GM20431 (cell line): ENCODE data around the gene CLHC1.
"Not testable (repeated sequence)": the region's sequence is repeated elsewhere in the genome, so short reads cannot be mapped to it uniquely, and the experiment has no call there.

Source experiments
- in situ Hi-C: fragments of 300-500 bp; cut with MseI, MboI; formaldehyde crosslinking; loops from one replicate; pipeline ENCODE4 v1.15.0; 2020; ENCODE audit warnings: low sequenced_read_pairs; ENCODE audit not compliant: unreplicated experiment

The CLHC1 gene

DNA sequence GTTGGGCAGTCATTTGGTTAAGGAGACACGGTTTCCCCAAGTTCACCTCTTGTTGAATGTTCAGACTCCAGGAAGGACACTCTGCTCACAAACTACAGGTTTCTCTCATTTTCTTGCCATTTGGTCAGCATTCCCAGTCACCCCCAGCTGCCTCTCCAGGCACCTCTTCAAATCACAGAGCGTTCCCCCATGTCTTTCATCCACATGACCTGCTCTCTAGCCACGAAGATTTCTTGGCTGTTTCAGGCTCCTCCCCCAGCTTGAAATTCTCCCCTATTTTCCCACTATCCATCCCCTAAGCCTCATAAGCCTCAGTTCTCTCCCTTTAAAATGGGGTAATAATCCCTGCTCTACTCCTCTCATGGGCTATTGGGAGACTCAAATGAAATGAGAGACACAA lies 92.8 kb downstream of the CLHC1 start:
- in situ Hi-C loops, result no loop called here

DNA sequence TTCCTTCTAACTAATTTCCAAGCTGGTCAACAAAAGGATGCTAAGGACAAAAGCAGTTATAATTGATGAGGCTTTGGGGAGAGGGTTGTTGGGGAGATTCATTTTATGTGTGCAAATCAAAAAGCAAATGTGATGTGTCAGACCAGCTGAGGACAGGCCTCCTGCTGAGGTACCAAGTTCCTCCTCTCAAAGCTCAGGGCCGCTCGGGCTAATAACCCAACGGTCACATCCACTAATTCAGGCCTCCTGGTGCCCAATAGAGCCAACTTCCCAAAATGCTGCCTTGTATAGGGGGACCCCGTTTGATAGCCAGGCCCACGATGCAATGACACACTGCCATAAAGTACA lies 93.2 kb downstream of the CLHC1 start:
- in situ Hi-C loops, result no loop called here

DNA sequence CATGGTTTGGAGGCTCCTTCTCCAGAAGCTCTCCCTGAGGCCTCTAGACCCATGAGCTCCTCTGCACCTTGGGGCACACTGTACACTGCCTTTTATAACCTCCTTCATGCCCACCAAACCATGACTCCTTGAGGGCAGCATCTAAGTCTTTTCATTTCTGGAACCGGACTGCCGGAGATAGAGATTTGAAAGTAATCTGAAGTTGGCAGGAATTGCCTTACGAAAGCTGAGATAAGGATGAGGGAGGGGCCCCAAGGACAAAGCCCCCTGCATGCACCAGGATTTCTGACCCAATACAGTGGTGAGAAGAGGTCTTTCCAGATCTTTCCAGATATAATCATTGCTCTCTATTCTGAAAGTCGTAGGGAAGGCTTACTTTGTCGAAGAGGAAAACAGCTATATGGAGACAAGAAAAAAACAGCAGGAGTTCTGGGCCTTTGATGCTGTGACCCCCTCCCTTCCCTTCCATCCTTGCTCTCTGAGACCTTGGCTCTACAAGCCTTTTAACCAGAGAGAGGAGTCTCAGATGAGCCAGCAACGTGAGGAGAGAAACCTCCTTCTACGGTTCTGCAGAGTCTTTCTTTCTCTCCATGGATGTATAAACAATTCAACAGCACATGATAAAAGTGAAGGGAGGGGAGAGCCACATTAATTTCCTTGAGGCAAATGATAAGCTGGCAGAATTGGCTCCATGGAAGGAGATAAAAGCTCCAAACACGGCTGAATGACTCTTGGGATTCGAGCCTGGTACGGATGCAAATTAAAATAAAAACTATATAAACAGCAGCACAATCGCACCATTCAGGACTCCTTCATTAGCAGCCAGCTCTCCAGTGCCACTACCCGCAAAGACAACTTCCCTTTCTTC lies 93.8 kb downstream of the CLHC1 start:
- in situ Hi-C loops, result no loop called here

- in situ Hi-C loops, result no loop called here
These were observed 94.8 kb downstream of the CLHC1 start for GRCh38 chr2:55137024-55137958.

- in situ Hi-C loops, result no loop called here
These were observed 96.0 kb downstream of the CLHC1 start for GRCh38 chr2:55136138-55136541.

- in situ Hi-C loops, result no loop called here
These were observed 96.6 kb downstream of the CLHC1 start for GRCh38 chr2:55135491-55135890.

DNA sequence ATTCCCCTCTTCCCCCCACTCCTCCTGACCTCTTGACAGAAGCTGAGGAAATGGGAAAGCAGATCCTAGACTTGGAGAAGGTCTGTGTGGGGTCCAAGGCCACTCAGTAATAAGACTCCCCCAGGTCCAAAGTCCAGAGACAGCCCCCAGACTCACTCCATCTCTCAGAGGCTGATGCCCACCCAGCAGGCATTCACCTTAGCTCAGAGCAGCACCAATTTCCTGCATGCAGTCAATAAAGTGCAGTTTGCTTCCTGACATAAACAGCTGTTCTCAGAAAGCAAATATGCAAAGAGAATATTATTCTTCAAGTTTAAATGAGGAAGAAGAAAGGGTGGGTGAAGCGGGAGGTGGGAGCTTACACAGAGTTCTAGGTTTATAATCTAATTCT lies 97.8 kb downstream of the CLHC1 start:
- in situ Hi-C loops, result no loop called here

- in situ Hi-C loops, result no loop called here
These were observed 98.4 kb downstream of the CLHC1 start for GRCh38 chr2:55133467-55134315.

GRCh38 chr2:55130849-55131248 lies 101.2 kb downstream of the CLHC1 start:
- in situ Hi-C loops, result no loop called here

- in situ Hi-C loops, result not testable (repeated sequence)
These were observed 105.5 kb downstream of the CLHC1 start for GRCh38 chr2:55126643-55127042.
